ENCODE measurements around the gene ZNF76. TPM values are rescaled to one million over a fixed set of nuclear protein-coding genes. Genes with fewer than 3 reads are reported as not detected.
A peak's percentile ranks its signal among the peaks of the same experiment; 100 is the strongest.

The ZNF76 gene
- total and polyA plus RNA-seq, 2 of the 13 experiments (the other 11 are each of a cell fraction or from before 2014, with no cell fraction given), result 13.2 to 26.4 TPM

- TF ChIP-seq ZMYM3 (CRISPR knock-in tag; IDR thresholded peaks at IDR 0.05), result peak; percentile 66
- no peak for TF ChIP-seq ZNF33A (CRISPR knock-in tag; IDR thresholded peaks at IDR 0.05; ENCODE audit: borderline replicate concordance)
- peak; percentile 73; the same call in 1 of the 2 replicates for TF ChIP-seq ZNF274 (CRISPR knock-in tag; IDR thresholded peaks at IDR 0.05)
- TF ChIP-seq TEAD2 (CRISPR knock-in tag; IDR thresholded peaks at IDR 0.05), result no peak
- TF ChIP-seq MXI1 (IDR thresholded peaks at IDR 0.05; ENCODE audit: borderline replicate concordance, low read depth, low read length), result peak; percentile 79; the same call in 1 of the 3 replicates
- no peak for TF ChIP-seq RBAK (CRISPR knock-in tag; IDR thresholded peaks at IDR 0.05)
- peak; percentile 88 for TF ChIP-seq TARDBP (CRISPR knock-in tag; IDR thresholded peaks at IDR 0.05)
- TF ChIP-seq SALL2 (CRISPR knock-in tag; IDR thresholded peaks at IDR 0.05), result peak; percentile 92; the same call in 1 of the 2 replicates
- 0 out of 2 replicates have a peak, but pooled peaks have one; percentile 85 for TF ChIP-seq IRX3 (CRISPR knock-in tag; IDR thresholded peaks at IDR 0.05; ENCODE audit: borderline replicate concordance, low read depth)
- TF ChIP-seq ZNF639 (CRISPR knock-in tag; conservative IDR thresholded peaks at IDR 0.05), result peak; percentile 50; the same call in 1 of the 2 replicates
- no peak for TF ChIP-seq ZFP62 (CRISPR knock-in tag; IDR thresholded peaks at IDR 0.05)
- TF ChIP-seq PPARG (CRISPR knock-in tag; conservative IDR thresholded peaks at IDR 0.05), result peak; percentile 65
- peak; percentile 76 for TF ChIP-seq PITX1 (CRISPR knock-in tag; IDR thresholded peaks at IDR 0.05)
- no peak for TF ChIP-seq ZNF564 (CRISPR knock-in tag; IDR thresholded peaks at IDR 0.05)
- peak; percentile 23; the same call in 1 of the 2 replicates for TF ChIP-seq NFYC (CRISPR knock-in tag; IDR thresholded peaks at IDR 0.05)
- no peak for TF ChIP-seq ZNF775 (CRISPR knock-in tag; IDR thresholded peaks at IDR 0.05; ENCODE audit: borderline replicate concordance)
- TF ChIP-seq KMT2B (CRISPR knock-in tag; IDR thresholded peaks at IDR 0.05), result peak; percentile 52; the same call in 1 of the 2 replicates
- no peak for TF ChIP-seq FOXP1 (IDR thresholded peaks at IDR 0.05)
- TF ChIP-seq FOXP1 (CRISPR knock-in tag; IDR thresholded peaks at IDR 0.05), result no peak
- TF ChIP-seq ZBED4 (CRISPR knock-in tag; IDR thresholded peaks at IDR 0.05; ENCODE audit: borderline replicate concordance), result 0 out of 2 replicates have a peak, but pooled peaks have one; percentile 44
- TF ChIP-seq ZNF788 (CRISPR knock-in tag; IDR thresholded peaks at IDR 0.05; ENCODE audit: borderline replicate concordance), result peak; percentile 85; the same call in 1 of the 2 replicates
- no peak for TF ChIP-seq ZNF431 (CRISPR knock-in tag; IDR thresholded peaks at IDR 0.05; ENCODE audit: borderline replicate concordance, low read depth)
- peak; percentile 49; the same call in 1 of the 2 replicates for TF ChIP-seq ZNF782 (CRISPR knock-in tag; IDR thresholded peaks at IDR 0.05; ENCODE audit: borderline replicate concordance)
- peak; percentile 50; the same call in 1 of the 2 replicates for TF ChIP-seq ARNTL (CRISPR knock-in tag; IDR thresholded peaks at IDR 0.05)
- peak; percentile 79; the same call in 1 of the 2 replicates for TF ChIP-seq ZNF678 (CRISPR knock-in tag; IDR thresholded peaks at IDR 0.05)
- 0 out of 2 replicates have a peak, but pooled peaks have one; percentile 54 for TF ChIP-seq CAMTA2 (CRISPR knock-in tag; IDR thresholded peaks at IDR 0.05; ENCODE audit: borderline replicate concordance)
These were observed 38.3 kb downstream of the ZNF76 start, which contains the start of gene DEF6 (continued) for GRCh38 chr6:35297601-35298481.
